Skeletal muscle satellite cell (primary cell): Measurements from ENCODE around the gene EREG.

Experiments used
- H3K27me3 ChIP-seq: 2 replicates; pipeline ENCODE4 v1.7.0; 2013; ENCODE audit warnings: low read length; ENCODE audit not compliant: control insufficient read depth, insufficient read depth
- H3K36me3 ChIP-seq: 2 replicates; pipeline ENCODE4 v1.7.0; 2013; ENCODE audit warnings: mild to moderate bottlenecking, control low read depth, low read length; ENCODE audit not compliant: insufficient read depth
- H3K4me1 ChIP-seq: 2 replicates; pipeline ENCODE4 v1.7.0; 2013; ENCODE audit warnings: low read length; ENCODE audit not compliant: control insufficient read depth, insufficient read depth
- H3K4me2 ChIP-seq: 2 replicates; pipeline ENCODE4 v1.7.0; 2013; ENCODE audit warnings: mild to moderate bottlenecking, low read length
- H3K4me3 ChIP-seq: 2 replicates; pipeline ENCODE4 v1.7.0; 2013; ENCODE audit warnings: low read length
- H3K9ac ChIP-seq: 2 replicates; pipeline ENCODE4 v1.7.0; 2013; ENCODE audit warnings: mild to moderate bottlenecking, low read depth, low read length, moderate library complexity
- H3K9me3 ChIP-seq: replicated peaks from 2 replicates; pipeline ENCODE4 v1.7.0; 2013; ENCODE audit warnings: mild to moderate bottlenecking, control low read depth, low read length

Gene EREG

GRCh38 chr4:74433043-74433442, 68.1 kb downstream of the EREG start:
- Histone ChIP-seq H3K4me2 (no peak overlapping the region), H3K9ac (peak overlapping the region; percentile 5), H3K27me3 (no peaks in the 10 kb centered on the region), H3K36me3 (no peaks in the 10 kb centered on the region), H3K9me3 (no peaks in the 10 kb centered on the region), H3K4me1 (peaks cover 40% of the 10 kb centered on the region), H3K4me3 (no peak overlapping the region)

- H3K9me3 ChIP-seq: no peaks in the 10 kb centered on the region
Measured at GRCh38 chr4:74433541-74434172, 68.7 kb downstream of the EREG start.

GRCh38 chr4:74435296-74435695, 70.4 kb downstream of the EREG start:
- Histone ChIP-seq H3K27me3 (no peaks in the 10 kb centered on the region), H3K4me1 (peaks cover 26% of the 10 kb centered on the region), H3K4me3 (no peak overlapping the region), H3K9me3 (no peaks in the 10 kb centered on the region), H3K4me2 (no peak overlapping the region), H3K36me3 (no peaks in the 10 kb centered on the region), H3K9ac (no peak overlapping the region)

More at GRCh38 chr4:74433541-74434172, 68.7 kb downstream of the EREG start:
- H3K9ac ChIP-seq: no peak overlapping the region
- no peak overlapping the region for H3K4me3 ChIP-seq
- H3K4me1 ChIP-seq: peaks cover 33% of the 10 kb centered on the region
- no peaks in the 10 kb centered on the region for H3K27me3 ChIP-seq
- no peak overlapping the region for H3K4me2 ChIP-seq
- H3K36me3 ChIP-seq: no peaks in the 10 kb centered on the region

- H3K9me3 ChIP-seq: no peaks in the 10 kb centered on the region
- no peak overlapping the region for H3K4me3 ChIP-seq
- no peaks in the 10 kb centered on the region for H3K36me3 ChIP-seq
- H3K4me2 ChIP-seq: no peak overlapping the region
- H3K27me3 ChIP-seq: no peaks in the 10 kb centered on the region
- no peak overlapping the region for H3K9ac ChIP-seq
- H3K4me1 ChIP-seq: peaks cover 14% of the 10 kb centered on the region
Measured at GRCh38 chr4:74437866-74438265, 72.9 kb downstream of the EREG start.
